ENCODE data around the gene BRD3.
"Not testable (repeated sequence)": the region's sequence is repeated elsewhere in the genome, so short reads cannot be mapped to it uniquely, and the experiment has no call there.

BRD3 gene

DNA sequence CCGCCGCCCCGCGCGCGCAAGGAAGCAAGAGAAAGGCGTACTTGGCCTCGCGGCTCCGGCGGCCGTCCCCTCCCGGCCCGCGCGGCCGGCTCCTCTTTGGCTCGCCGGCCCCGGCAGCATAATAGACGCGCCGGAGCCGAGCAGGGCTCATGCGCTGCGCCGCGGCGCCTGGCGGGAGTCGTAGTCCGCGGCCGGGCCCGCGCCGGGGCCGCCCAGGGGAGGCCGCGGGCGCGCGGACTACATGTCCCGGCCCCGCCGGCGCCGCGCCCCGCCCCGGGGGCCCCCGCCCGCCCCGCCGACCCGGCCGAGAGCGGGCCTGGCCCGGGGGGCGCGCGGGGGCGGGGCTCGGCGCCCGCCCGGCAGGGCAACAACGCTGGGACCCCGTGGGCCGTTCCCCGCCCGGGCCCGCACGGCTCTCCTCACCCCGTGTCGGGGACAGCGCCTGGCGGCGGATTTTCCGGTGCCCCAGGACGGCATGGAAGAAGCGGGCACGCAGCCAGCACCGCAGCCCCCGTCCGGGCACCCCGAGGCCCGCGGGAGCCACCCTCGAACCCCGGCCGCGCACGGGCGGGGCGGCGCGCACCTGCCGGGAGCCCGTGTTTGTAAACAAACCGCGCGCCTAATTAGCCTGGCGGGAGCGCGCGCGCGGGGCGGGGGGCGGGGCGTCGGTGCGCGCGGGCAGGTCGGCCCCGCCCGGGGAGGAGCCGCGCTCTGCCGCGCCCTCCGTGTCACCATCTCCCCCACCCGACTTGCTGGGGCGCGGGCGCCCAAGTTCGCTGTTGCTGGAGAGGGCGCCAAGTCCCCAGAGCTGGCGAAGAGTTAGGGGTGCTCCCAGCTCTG lies at the start of gene BRD3:
BRD3 (minus strand) TSS at position 123 of the 840 bp plus-strand sequence. CDS start 14,549 bp downstream, outside the sequence.
- peak; percentile 88 for DNase-seq

DNA sequence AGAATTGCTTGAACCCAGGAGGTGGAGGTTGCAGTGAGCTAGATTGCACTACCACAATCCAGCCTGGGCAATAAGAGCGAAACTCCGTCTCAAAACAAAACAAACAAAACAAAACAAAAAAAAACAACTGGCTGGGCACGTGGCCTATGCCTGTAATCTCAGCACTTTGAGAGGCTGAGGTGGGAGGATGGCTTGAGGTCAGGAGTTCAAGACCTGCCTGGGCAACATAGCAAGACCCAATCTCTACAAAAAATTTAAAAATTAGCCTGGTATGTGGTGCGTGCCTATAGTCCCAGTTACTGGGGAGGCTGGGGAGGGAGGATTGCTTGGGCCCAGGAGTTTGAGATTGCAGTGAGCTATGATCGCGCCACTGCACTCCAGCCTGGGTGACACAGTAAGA lies 44.7 kb upstream of the BRD3 start:
- DNase-seq = no peak

DNA sequence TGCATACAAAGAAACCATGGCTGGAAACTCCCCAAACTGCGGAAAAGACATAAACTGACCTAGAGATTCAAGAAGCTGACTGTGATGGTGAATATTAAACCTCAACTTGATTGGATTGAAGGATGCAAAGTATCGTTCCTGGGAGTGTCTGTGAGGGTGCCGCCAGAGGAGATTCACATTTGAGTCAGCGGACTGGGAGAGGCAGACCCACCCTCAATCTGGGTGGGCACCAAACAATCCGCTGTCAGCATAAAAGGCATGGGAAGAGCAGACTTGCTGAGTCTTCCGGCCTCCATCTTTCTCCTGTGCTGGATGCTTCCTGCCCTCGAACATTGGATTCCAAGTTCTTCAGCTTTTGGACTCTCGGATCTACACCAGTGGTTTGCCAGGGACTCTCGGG lies 43.2 kb upstream of the BRD3 start:
- no peak for DNase-seq

DNA sequence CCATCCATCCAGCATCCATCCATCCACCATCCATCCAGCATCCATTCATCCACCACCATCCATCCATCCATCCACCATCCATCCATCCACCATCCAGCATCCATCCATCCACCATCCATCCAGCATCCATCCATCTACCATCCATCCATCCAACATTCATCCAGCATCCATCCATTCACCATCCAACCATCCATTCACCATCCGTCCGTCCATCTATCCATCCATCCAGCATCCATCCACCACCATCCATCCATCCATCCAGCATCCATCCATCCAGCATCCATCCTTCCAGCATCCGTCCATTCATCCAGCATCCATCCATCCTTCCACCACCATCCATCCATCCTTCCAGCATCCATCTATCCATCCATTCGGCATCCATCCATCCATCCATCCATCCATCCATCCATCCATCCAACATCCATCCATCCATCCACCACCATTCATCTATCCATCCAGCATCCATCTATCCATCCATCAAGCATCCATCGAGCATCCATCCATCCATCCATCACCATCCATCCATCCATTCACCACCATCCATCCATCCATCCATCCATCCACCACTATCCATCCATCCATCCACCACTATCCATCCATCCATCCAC lies 35.7 kb upstream of the BRD3 start:
- no peak for DNase-seq

DNA sequence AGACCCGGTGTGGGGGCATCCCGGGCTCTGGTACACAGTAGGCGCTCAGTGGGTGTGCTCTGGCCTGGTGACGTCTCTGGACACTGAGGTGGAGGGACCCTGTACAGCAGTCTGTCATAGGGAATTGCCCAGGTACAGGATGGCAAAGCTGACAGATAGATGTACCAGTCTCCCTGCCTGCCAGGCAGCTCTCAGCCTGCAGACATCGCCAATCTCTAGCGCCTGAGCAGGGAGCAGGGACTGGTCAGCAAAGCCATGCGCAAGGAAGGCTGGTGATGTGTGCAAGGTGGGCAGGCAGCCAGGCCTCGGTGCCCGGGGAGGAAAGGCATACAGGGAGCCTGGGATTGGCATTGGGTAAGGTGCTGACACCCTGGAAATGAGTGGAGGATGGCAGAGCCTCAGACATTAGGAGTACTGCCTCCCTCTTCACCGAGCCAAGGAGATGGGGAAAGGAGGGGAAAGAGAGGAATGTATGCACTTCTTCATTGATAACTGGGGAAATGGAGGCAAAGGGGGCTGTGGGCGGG lies 33.9 kb upstream of the BRD3 start:
- no peak for DNase-seq

DNA sequence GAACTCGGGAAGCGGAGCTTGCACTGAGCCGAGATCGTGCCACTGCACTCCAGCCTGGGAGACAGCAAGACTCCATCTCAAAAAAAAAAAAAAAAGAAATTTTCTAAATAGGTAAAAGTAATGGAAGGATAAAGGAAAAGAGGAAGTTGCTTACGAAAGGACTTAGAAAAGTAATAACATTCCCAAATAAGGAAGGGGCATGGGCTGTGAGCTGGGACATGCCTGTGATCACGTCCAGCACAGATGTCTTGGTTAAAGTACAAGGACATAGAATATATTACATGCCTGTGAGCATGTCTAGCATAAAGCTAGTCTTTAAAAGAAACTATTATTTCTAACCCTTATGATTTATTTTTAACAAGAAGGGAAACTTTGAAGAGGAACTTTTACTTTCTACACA lies 33.3 kb upstream of the BRD3 start:
- not testable (repeated sequence) for DNase-seq

DNA sequence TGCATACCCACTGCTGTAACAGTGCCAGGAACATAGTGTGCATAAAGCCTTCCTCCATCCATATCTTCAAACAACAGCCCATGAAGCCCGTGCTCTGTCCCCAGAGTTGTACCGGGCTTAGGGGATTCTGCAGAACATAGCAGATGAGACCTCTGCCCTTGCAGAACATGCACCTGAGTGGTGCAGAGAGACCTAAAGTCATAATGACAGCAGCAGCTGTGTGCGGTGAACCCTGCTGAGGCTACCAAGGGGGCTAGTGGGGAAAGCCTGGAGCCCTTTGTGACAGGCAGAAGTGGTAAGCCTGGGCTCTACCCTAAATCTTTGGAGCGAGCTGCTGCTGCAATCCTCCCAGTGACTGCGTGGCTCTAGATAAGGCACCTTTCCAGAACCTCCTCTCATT lies 32.2 kb upstream of the BRD3 start:
- DNase-seq = no peak

DNA sequence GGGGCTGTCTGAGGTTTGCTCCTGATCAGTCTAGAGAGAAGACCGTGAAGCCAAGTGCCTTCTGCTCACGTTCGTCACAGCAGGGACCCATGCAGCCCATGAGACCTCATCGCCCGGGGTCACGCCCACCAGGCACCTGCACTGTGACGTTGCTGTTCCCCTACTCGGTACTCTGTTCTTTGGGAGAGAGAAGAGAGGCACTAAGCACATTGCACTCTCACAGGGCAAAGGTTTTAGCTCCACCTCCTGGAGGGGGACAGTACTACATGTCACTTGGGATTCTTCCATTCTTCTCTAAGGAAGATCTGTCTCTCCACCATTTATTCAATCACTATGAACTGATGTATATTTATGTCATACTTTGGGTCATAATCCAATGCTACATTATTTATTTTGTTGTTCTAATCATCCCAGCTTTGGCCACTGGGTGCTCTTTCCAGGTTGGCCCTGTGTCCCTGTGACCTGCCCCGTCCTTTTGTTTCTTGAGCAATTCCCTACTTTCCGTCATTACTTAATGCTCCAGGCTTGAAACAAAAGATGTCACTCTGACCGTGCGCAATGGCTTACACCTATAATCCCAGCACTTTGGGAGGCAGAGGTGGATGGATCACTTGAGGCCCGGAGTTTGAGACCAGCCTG lies 31.4 kb upstream of the BRD3 start:
- DNase-seq = peak; percentile 64

DNA sequence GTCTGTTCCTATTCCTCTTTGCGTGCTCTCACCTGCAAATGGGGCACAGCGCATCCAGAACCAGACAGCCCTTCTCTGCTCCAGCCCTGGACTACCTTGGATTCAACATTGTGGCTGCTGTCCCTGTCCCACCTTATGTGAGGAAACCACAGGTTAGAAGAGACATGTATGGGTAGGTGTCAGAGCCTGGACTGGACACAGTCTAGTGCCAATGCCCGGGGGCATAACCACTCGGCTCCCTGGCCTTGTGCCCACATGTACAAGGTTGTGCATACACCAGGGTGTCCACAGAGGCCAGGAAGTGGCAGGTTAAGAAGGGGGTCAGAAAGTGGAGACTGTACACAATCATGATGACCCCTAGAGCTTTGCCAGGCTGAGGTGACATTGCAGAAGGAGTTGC lies 22.1 kb upstream of the BRD3 start:
- DNase-seq = no peak

DNA sequence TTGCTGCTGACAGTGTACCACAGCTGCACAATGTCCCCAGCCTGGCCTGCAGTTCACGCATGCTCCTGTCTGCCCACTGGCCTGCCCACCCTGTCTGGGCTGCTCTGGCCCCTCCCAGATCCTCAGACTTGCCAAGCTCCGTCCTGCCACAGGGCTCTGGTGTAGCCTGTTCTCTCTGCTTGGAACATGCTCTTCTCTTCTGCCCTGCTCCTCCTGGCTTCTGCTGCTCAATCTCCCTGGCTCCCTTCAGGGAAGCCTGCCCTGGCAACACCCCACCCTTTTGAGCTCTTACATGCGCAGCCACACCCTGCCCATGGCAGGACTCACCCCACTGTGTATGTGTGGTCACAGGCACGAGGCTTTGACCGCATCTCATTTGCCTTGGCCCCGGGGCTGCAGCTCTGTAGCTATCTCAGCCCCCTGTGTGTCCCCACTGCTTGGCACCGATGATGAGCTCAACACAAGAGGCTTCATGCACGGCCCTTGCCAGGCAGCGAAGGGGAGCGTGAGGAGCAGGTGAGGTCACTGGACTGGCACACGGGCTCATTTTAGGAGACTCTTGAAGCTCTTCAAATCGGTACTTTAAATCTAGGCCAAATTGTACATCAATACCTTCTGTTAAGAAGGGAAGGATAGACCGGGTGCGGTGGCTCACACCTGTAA lies 20.4 kb upstream of the BRD3 start:
- DNase-seq = no peak

DNA sequence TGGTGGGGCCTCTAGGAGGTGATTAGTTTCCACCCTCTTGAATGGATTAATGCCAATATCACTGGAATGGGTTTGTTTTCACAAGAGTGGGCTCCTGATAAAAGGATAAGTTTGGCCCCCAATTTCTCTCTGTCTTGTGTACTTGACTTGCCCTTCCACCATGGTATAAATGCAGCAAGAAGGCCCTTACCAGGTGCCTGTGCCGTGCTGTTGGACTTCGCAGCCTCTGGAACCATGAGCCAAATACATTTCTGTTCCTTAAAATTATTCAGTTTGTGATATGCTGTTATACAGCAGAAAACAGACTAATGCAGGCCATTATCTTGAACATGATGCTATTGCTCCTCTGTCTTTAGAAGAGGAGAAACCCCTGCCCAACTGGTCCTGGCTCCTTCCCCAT lies 17.8 kb upstream of the BRD3 start:
- DNase-seq = no peak

DNA sequence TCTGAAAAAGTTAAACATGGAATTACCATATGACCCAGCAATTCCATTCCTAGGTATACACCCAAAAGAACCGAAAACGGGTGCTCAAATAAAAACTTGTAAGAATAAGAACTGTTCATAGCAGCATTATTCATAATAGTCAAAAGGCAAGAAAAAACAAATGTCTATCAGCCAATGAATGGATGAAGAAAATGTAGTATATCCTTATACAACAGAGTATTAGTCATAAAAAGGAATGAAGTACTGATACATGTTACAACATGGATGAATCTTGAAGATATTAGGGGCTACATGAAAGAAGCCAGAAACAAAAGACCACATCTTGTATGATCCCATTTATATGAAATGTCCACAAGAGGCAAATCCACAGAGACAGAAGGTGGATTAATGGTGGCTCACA lies 15.6 kb upstream of the BRD3 start:
- DNase-seq = no peak

DNA sequence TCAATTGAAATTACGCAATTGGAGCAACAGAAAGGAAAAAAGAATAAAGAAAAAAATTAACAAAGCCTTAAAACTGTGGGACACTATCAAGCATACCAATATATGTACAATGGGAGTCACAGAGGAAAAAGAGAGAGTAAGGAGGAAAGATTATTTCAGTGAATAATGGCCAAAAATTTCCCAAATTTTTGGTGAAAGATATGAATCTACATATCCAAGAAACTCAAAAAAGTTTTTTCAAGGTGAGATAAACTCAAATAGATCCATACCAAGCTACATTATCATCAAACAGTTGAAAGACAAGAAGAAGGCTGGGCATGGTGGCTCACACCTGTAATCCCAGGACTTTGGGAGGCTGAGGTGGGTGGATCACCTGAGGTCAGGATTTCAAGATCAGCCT lies 8.8 kb upstream of the BRD3 start:
- DNase-seq = no peak

DNA sequence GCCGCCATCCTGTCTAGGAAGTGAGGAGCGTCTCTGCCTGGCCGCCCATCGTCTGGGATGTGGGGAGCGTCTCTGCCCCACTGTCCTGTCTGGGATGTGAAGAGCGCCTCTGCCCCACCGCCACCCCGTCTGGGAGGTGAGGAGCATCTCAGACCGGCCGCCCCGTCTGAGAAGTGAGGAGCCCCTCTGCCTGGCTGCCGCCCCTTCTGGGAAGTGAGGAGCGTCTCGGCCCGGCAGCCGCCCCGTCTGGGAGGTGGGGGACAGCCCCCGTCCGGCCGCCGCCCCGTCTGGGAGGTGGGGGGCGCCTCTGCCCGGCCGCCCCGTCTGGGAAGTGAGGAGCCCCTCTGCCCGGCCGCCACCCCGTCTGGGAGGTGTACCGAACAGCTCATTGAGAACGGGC lies 7.9 kb upstream of the BRD3 start:
- DNase-seq = not testable (repeated sequence)

DNA sequence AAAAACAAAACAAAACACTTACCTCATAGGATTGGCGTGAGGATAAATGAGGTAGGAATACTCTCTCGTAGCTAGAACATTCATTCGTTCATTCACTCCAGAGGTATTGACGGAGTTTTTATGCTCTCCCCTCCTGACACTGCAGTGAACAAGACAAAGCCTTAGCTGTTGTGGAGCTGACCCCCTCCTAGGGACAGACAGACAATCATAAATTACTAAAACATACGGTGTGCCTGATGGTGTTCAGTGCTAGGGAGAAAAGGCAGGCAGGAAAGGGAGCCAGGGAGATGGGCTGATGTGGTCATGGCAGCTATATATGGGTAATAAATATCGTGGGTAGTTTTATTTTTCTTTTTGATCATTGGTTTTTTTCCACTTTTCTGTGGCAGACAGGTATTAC lies 5.7 kb upstream of the BRD3 start:
- no peak for DNase-seq

DNA sequence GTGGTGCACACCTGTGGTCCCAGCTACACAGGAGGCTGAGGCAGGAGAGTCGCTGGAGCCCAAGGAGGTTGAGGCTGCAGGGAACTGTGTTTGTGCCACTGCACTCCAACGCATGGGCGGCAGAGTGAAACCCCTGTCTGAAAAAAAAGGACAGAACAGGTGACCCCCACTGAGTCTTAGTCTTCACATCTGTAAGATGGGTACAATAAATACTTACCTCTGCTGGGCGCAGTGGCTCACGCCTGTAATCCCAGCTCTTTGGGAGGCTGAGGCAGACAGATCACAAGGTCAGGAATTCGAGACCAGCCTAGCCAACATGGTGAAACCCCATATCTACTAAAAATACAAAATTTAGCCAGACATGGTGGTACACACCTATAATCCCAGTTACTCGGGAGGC lies 4.9 kb upstream of the BRD3 start:
- DNase-seq = not testable (repeated sequence)

DNA sequence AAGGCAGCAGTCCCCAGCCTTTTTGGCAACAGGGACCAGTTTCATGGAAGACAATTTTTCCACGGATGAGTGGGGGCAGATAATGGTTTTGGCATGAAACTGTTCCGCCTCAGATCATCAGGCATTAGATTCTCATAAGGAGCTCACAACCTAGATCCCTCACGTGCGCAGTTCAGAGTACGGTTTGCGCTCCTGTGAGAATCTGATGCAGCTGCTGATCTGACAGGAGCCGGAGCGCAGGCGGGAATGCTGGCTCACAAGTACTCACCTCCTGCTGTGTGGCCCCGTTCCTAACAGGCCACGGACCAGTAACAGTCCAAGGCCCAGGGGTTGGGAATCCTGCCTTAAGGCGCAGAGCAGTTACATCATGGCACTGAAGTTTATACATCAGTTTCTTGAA lies 3.3 kb upstream of the BRD3 start:
- peak; percentile 52 for DNase-seq

DNA sequence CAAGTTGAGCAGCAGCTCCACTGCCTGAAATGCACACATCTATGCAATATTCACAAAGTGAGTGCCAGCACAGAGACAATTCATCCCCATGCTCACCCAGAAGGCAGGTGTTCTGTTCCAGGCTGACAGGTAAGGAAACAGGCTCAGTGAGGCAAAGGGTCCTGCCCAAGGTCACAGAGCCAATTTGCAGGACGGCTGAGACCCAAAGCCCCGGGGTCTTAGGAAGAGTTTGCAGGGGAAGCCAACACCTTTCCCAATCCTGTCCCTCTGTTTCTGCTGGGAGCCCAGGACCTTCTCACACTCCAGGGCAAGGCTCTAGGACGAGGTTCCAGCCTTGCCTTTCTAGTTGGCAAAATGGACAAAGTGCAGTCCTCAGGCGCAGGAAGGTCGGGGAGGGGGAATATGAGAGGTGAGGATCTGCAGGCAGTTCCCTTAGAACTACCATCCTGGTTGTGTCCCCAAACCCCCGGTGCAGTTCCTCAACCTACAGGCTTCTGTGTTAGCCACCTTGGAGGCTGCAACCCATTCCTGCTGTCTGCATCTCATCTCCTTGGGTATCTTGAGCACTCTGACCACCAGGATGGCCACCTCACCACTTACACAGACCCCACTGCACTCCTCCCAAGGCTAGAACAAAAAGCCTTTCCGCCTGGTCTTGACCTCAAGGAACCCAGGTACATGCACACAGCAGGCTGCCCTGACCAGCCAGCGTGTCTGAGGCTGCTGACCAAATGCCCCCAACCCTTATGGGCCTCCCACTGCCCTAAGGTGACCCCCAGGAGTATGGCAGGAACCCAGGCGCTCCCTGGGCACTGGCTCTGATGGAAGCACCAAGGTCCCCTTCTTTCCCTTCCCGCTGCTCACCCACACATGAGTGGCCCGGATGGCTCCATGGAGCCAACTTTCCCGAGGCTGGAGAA lies 1.9 kb upstream of the BRD3 start:
- DNase-seq = peak; percentile 35

DNA sequence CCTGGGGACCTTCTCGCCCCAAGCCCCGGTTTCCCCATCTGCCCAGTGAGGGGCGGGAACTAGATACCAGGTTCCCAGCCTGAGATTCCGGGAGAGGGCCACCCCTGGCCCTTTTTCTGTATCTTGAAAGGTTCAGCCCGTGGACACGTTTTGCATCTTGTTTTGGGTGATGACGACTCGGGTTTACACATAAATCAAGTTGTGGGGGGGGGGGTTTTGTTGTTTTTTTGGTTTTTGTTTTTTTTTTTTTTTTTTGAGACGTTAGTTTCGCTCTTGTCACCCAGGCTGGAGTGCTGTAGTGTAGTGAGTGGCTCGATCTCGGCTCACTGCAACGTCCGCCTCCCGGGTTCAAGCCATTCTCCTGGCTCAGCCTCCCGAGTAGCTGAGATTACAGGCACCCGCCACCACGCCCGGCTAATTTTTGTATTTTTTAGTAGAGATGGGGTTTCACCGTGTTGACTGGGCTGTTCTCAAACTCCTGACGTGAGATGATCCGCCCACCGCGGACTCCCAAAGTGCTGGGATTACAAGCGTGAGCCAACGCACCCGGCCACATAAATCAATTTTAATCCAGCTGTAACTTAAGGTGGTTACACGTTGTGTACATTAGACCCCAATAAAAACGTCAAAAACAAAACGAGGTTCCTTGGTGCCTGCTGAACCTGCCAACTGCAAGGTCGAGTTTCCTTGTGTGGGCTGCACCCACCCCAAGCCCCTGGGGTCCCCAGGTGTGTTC lies 1.1 kb upstream of the BRD3 start:
- DNase-seq = peak; percentile 22

DNA sequence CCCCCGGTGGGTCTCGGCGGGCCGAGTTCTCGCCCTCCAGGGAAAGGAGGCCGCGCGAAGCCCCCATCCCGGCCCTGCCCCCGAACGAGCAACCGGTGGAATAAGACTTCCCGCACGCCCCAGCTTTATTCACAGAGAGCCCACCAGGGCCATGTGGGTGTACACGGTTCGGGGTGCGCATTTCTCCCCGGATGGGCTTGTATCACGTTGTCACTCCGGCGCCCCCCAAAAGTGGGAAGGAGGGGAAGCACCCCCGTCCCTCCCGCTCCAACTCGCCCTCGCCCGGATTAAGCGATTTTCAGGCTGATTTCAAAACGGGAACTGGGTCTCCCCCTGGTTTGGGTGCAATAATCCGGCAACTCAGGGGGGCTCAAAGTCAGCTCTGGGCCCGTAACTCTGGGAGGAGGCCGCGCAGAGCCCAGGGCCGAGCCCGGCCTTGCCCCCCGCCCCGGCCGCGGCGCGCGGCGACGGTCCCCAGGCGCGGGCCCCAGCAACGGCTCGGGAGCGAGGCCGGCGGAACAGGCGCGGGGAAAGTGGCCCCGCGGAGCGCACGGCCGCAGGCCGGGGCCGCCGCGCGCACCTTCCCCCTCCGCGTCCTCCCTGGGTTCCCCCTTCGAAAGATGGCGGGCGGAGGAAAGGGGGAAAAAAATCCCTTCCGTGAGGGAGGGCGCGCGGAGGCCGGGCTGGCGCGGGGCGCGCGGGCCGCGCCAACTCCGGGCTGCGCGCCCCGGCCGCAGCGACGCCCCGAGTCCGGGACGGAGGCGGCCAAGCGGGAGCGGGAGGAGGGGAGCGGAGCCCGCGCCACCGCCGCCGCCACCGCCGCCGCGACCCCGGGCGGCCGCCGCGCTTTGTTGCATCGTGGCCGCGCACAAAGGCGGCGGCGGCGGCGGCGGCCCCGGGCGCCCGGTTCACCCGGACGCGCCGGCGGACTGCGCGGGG lies 644 bp downstream of the BRD3 start:
- peak; percentile 53 for DNase-seq

Data from islet precursor cell (in vitro differentiated cells).